ENCODE results near the gene PKIB.

PKIB gene

GRCh38 chr6:122671251-122671650 is 61.0 kb downstream of the PKIB start:
- DNase-seq = no peak

DNA sequence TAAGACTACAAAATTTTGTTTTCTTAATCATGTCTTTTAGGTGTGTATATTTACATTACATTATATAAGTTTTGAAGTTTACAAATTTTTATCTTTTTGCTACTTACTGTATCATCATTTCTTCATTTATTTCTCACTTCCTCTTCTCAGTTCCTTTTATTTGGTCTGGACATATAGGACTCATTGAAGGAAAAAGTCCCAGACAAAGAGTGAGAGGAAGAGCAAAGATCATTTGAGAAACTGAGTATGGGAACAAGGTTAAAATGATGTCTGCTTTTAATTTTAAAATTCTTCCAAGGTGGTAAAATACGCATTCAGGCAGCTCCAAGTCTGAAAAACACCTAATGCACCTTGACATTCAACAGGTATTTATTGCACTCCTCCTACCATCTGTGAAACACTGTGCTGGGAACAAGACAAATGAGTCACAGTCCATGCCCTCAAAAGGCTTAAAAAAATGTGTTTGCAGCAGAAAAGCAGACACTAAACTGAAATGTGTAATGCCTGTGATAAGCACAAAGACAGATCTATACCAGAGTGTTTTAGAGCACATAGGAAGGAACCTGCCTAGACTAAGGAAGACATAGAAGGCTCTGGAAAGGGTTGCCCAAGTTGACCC is 63.2 kb downstream of the PKIB start:
- no peak for DNase-seq

DNA sequence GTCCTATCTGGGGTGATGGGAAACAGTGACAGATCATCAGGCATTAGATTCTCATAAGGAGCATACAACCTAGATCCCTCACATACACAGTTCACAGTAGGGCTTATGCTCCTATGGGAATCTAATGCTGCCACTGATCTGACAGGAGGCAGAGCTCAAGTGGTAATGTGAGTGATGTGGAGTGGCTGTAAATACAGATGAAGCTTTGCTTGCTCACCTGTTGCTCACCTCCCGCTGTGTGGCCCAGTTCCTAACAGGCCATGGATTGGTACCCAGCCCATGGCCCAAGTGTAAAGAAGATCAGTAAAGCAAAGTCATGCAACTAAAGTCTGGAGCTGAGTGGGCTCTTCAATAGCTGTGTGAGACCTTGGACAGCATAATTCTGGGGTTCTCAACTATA is 65.9 kb downstream of the PKIB start:
- DNase-seq = no peak

DNA sequence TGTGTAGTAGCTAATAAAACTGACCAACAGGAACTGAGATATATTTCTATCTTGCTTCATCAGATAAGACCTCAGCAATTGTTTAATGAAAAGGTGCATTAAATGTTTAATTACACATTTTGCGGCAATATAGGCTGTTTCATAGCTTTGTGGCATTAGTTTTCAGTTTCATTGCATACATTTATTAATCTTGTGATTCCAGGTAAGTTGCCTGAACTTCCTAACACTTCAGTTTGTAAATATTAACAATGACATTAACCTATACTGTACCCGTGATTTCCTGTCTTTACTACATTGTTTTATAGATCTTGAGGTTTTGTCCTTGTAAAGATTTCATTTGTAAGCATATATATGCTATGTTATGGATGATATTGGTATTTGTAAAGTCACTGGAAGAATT is 66.5 kb downstream of the PKIB start:
- no peak for DNase-seq

DNA sequence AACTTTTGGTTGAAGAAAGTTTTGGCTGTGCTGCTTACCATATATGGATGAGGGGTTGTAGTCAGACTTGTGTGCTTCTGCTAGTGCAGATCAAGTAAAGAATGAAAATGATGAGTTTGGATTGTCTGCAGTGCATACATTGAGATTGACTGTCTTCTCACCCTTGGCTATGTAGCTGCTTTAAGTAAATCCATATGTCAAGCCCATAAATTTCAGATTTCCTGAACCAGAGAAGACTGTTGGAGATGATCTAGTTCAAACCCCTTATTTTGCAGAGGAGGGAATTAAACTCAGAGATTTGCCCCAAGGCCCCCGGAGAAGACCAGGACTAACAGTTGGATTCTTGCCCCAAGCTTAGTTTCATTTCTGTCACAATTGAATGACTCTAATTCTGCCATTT is 67.2 kb downstream of the PKIB start:
- DNase-seq = no peak

GRCh38 chr6:122678841-122679240 is 68.6 kb downstream of the PKIB start:
- no peak for DNase-seq

DNA sequence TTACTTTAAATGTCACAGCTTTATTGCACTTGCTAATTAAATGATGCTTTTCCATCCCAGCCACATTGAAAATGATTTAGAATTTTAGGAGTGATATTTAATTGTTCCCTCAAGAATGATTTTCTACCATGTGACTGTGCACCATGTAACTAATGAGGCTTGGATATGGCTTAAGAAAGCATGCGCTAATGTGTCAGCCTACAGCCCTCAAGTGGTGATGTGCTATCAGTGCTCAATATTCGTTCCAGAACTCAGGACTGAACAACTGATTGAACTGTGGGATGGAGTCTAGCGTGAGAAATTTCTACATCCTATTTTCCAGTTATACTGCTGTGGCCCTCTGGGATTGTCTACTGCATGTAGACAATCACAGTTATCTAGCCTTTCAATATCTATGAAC is 71.5 kb downstream of the PKIB start:
- no peak for DNase-seq

DNA sequence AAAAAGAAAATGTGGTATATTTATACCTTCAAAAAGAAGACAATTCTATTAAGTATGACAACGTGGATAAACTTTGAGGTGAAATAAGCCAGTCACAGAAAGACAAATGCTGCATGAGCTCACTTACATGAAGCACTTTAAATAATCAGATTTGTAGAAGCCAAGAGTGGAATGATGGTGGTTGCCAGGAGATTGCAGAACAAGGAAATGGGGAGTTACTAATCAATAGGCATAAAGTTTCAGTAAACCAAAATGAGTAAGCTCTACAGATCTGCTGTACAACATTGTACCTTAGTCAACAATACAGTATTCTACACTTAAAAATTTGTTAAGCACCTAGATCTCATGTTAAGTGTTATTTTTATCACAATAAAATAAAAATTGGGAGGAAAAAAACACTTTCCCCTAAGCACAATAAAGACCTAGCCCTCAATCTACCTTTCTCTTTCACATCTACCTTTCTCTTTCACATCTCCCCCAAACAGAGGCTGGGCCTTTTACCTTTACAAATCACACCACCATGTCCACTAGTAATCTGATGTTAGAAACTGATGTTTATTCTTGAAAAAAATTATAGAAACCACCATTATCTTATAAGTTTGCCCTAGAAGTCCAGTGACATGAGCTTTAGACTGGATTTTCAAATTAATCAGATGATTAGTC is 73.9 kb downstream of the PKIB start:
- no peak for DNase-seq

DNA sequence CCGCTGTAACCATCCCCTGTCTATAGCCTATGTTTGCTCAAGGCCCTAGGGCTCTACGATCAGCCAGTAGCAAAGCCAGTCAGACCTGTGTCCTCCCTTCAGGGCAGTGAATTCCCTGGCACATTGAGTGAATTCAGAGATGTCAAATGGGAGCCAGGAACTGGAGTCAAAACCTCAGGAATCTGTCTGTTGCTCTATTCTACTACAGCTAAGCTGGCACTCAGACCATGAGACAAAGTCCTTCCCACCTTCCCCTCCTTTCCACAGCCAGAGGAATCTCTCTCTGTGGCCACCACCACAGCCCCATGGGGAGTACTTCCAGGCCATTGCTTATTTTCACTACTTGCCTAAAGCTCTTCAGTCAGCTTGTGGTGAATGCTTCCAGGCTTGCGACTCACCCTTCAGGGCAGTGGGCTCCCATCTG is 82.0 kb downstream of the PKIB start:
- no peak for DNase-seq

GRCh38 chr6:122692807-122693580 is 82.8 kb downstream of the PKIB start:
- DNase-seq = no peak

DNA sequence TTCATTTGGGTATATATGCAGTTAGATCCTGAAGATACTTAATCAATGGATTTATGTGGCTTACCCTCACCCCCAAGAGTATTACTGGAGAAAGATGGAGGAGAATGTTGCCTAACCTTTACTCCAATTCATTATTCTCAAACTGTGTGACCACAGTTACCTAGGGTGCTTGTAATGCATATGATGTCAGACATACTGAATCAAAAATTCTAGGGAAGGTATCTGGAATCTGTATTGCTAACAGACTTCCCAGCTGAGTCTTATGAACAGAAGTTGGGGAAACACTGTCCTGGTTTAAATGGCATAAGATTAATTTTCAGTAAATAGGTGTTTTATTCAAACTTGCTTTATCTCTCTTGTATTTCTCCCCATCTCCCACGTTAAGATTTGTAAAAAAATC is 83.9 kb downstream of the PKIB start:
- DNase-seq = no peak

- DNase-seq = no peak
Measured at GRCh38 chr6:122694602-122695001, 84.4 kb downstream of the PKIB start.

DNA sequence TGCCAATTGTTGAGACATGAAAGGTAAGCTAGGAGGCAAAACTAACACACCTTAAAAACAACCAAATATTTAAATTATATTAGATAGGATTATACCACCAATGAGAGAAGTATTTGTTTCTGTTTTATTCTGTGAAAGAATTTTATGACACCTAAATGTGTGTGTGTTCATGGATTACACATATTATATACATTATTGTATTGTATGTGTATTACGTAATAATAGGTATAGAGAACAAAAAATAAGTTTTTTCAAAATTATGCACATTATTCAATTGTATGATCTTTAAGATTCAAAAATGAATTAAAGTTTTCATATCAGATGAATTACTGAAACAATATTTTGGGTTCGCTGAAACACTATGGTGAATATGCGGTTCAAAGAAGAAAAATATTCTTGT is 85.0 kb downstream of the PKIB start:
- no peak for DNase-seq

- DNase-seq = no peak
Measured at GRCh38 chr6:122696079-122696478, 85.9 kb downstream of the PKIB start.

GRCh38 chr6:122696853-122697252 is 86.6 kb downstream of the PKIB start:
- DNase-seq = no peak

- no peak for DNase-seq
Measured at GRCh38 chr6:122697458-122697857, 87.3 kb downstream of the PKIB start.

GRCh38 chr6:122701666-122702065 is 91.5 kb downstream of the PKIB start:
- no peak for DNase-seq

DNA sequence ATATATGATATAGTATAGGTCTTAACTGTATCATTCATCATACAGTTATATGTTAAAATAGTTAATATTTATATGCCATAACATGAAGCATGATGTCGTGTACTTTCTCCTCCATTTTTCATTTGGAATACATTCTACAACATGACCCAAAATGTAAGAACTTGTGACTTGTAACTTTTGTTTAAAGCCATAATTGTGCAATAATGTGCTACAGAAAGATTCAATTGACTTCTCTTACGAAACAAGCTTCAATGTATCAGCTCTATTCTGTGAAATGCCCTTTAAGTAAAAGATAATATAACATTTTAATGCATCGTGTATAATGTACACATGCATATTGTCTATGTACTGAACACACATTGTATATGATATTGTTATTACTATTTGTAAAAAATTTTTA is 92.6 kb downstream of the PKIB start:
- DNase-seq = no peak

DNA sequence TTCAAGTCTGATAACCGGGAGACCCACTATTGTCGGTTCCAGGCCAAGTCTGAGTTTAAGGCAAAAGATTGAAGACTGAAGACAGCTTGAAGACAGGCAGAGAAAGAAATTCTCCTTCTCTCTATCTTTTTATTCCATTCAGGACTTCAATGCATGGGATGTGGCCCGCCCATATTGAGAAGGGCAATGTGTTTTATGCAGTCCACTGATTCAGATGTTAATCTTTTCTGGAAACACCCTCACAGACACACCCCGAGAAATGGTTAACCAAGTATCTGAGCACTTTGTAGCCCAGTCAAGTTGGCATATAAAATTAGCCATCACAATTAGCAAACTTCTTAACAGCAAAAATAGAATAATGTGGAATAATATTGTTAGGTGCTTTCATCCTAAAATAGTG is 93.9 kb downstream of the PKIB start:
- no peak for DNase-seq

GRCh38 chr6:122709922-122710512 is 99.8 kb downstream of the PKIB start:
- DNase-seq = no peak

- DNase-seq = no peak
Measured at GRCh38 chr6:122710908-122711635, 100.9 kb downstream of the PKIB start.

- DNase-seq = no peak
Measured at GRCh38 chr6:122712093-122712447, 101.9 kb downstream of the PKIB start.

Data from C1 segment of cervical spinal cord (tissue), 14 donors.